ENCODE measurements around the gene MAST4.
"Not testable (repeated sequence)": the region's sequence is repeated elsewhere in the genome, so short reads cannot be mapped to it uniquely, and the experiment has no call there.

Gene MAST4

DNA sequence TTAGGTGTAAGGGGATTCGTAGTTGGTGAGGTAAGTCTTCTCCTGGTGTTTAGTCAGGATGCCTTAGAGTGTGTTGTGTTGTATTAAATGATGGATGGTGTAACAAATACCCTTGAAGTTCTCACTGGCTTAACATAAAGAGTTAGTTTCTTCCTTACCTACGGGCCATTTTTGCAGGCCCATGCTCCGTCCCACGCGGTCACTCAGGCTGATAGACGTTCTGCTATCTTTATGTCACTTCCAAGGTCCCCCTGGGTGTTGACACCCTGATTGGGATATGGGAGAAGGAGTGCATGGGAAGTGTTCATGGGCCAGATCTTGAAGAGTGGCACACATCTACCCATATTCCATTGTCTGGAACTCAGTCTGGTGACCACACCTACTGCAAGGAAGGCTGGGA lies 214.0 kb downstream of the MAST4 start:
- DNase-seq (ENCODE audit: low spot score): no peak

- no peak for DNase-seq (ENCODE audit: low spot score)
Measured at GRCh38 chr5:66810848-66811261, 214.7 kb downstream of the MAST4 start.

- no peak for DNase-seq (ENCODE audit: low spot score)
Measured at GRCh38 chr5:66812291-66812690, 216.1 kb downstream of the MAST4 start.

DNA sequence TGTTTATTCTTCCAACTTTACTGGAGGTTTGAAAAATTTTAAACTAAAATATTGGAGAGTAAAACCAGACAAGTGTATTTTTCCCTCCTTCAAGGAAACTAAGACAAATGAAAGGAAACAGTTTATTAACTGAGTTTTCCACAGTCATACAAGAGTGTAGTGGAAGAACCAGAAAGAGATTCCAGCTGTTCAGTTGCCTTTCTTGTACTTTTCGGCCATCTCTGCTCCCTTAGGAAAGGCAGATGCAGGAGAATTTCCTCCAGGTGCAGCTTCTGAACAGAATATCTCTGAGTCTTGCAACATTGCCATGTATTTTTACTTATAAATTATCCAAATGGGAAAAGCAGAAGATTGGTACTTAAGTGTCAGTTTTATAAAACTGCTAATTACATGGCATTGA lies 217.1 kb downstream of the MAST4 start:
- no peak for DNase-seq (ENCODE audit: low spot score)

DNA sequence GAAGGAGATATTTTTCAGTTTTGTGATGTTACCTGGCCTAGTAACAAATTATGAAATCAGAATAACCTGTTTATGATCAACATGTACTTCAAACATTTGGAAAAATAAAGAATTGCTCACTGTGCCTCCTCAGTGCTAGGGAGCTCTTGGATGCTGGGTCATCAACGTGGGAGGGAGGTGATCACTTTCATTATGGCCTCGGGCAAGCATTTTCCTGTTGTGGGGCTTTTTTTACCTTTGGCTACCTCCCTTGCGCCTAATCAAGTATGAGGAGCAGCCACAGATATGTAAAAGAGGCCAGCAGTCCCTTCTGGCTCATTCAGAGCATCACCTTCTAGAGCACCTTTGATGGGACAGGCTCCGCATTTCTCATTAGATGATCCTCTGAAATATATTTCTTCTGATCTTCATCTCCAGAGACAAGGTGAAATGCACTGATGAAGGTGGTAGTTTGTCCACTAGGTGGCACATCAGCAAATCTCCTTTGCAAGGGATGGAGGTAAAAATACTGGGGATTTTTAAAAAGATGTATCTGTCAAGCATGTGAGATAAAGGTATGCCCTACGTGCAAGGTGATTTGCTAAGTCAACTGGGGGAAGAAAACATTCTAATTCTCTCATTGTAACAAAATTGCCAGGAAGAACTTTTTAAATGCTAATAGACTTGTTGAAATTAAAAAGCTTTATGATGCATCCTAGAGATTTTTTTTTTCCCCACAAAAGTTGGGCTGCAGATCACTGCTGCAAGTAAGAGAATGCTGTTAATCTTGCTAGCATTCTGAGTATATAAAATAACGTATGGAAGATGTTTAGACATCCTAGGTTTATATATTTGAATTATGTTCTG lies 218.2 kb downstream of the MAST4 start:
- peak; percentile 49 for DNase-seq (ENCODE audit: low spot score)

- no peak for DNase-seq (ENCODE audit: low spot score)
Measured at GRCh38 chr5:66818304-66818934, 222.2 kb downstream of the MAST4 start.

DNA sequence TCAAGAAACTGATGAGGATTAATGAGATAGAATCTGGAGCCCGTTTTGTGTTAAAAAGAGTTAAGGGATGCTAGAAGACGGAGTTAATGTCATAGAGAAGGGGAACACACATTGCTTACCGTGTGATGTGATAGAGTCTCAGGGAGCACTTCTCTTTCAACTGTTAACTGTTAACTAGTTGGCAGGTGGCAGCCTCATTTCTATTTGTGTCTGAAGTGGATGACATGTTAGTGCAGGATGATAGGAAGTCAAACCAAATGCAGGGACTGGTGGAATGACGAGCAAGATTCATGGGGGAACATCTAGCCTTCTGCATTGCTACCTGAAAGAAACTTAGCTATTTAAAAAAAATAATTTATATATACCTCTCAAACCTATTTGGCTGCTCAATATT lies 222.7 kb downstream of the MAST4 start:
- no peak for DNase-seq (ENCODE audit: low spot score)

GRCh38 chr5:66820630-66821207 lies 224.5 kb downstream of the MAST4 start:
- DNase-seq (ENCODE audit: low spot score): no peak

GRCh38 chr5:66821688-66822429 lies 225.7 kb downstream of the MAST4 start:
- DNase-seq (ENCODE audit: low spot score): no peak

GRCh38 chr5:66822906-66823305 lies 226.7 kb downstream of the MAST4 start:
- DNase-seq (ENCODE audit: low spot score): not testable (repeated sequence)

- no peak for DNase-seq (ENCODE audit: low spot score)
Measured at GRCh38 chr5:66824476-66824875, 228.3 kb downstream of the MAST4 start.

GRCh38 chr5:66826263-66826662 lies 230.1 kb downstream of the MAST4 start:
- DNase-seq (ENCODE audit: low spot score): no peak

DNA sequence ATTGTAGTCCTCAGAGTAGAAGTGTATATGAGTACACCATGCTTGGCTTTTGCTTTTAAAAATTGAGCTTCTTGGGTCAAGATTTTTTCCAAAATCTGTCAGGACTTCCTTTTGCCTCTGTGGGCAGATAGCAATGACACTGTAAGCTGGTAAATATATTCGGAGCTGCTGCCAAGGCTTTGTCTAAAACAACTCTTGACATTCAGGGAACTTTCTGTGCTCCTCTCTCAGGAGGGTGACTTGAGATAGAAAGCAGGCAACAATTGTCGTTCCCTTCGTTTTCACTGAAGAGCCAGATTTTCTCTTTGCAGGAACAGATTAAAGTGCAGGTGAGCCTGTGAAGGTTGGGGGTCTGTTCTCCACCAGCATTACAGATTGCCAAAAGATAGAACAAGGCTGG lies 230.5 kb downstream of the MAST4 start:
- no peak for DNase-seq (ENCODE audit: low spot score)

DNA sequence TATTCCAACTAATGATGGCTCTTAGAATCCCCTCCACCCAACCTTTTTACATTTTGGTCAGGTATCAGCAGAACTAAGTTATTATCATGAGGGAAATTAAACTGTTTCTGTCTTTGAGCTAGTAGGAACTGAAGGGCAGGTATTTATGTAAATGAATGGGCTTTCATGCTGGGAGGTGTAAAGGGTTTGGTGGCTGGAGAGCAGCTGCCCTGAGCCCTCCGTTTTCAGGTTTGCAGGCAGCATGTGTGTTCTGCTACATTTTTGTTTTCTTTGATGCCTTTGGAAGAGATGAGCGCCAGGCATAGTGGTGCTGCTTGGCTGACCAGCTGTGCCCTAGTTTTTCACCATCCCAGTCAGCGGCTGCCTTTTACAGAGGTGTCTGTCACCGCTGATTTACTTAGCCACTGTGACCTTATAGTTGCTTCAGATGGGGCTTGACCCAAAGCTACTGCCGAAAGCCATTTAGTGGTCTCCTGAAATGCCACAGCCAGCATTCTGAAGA lies 231.9 kb downstream of the MAST4 start:
- no peak for DNase-seq (ENCODE audit: low spot score)

- peak; percentile 58 for DNase-seq (ENCODE audit: low spot score)
Measured at GRCh38 chr5:66828548-66829357, 232.6 kb downstream of the MAST4 start.

DNA sequence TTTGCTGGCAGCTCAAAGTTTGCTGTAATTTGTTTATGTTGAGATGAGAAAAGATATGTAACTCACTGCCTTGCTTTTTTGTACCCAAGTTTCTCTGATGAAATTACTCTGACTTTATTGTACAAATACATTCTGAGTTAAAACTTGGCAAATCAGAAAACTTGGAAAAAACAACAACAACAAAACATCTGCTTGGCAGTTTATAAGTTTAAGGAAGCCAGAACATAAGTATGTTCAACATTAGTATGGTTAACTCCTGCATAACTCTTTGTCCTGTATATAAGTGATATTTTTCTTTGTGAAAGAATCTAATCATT lies 233.1 kb downstream of the MAST4 start:
- no peak for DNase-seq (ENCODE audit: low spot score)

GRCh38 chr5:66829826-66830225 lies 233.6 kb downstream of the MAST4 start:
- no peak for DNase-seq (ENCODE audit: low spot score)

DNA sequence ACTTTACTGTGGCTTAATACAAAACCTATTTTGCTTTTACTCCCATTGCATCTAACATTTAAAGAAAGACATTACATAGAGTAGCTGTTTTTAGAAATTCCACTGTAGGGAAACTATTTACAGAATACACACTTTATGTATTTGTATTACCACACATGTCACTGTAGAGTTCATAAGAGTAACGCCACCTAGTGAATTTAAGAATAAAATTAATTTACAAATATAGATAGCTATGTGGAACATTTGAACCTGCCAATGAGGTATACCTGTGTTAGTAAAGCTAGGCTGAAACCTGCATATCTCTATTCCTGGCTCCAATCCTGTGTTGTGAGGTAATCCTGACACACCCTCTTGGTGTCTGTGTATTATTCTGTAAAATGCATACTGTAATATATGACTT lies 234.4 kb downstream of the MAST4 start:
- DNase-seq (ENCODE audit: low spot score): no peak

- no peak for DNase-seq (ENCODE audit: low spot score)
Measured at GRCh38 chr5:66839636-66840185, 243.5 kb downstream of the MAST4 start.

DNA sequence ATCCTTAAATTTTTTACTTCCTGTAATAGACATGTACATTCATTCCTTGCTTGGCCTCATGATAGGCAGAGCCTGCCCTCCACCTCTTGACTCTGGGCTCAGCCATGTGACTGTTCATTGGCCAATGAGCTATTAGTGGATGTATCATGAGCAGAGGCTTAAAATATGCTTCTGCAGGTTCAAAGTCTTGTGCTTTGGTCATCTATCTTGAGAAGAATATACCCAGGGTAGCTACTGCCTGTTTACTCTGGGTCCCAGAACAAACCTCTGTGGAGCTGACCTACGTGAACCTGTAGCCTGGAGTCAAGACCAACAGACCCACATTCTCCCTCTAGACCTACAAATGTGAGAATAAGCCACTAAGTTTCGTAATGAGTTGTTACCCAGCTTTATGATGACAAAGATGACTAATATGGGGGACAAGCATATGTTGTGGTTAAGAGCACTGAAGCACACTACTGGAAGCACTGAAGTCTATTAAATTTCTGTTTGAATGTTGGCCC lies 244.4 kb downstream of the MAST4 start:
- no peak for DNase-seq (ENCODE audit: low spot score)

DNA sequence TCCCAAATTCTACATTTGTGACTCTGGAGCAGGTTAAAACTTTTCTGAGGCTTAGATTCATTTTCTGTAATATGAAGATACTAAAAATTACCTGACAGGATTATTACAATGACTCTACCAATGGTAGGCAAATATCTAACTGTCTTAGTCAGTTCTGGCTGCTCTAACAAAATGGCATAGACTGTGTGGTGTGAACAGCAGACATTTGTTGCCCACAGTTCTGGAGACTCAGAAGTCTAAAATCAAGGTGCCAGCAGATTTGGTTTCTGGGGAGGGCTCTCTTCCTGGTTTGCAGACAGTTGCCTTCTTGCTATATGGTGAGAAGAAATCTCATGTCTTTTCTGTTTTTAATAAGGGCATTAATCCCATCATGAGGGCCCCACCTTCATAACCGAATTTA lies 245.1 kb downstream of the MAST4 start:
- no peak for DNase-seq (ENCODE audit: low spot score)

All from AG08396 (cell line).